SK-N-MC (cell line): Measurements from ENCODE around the gene SLC18A3.

Experiments used
- EZH2 ChIP-seq: fragments of 200-600 bp; sonication (generic); IDR thresholded peaks from one replicate; pipeline ENCODE4 v1.6.1; 2017; ENCODE audit warnings: antibody characterized with exemption
- FOXP2 ChIP-seq: optimal IDR thresholded peaks from 2 replicates; pipeline ENCODE3; 2011; ENCODE audit warnings: mild to moderate bottlenecking, moderate library complexity; ENCODE audit not compliant: insufficient read depth; ENCODE audit errors: extremely low read length, control extremely low read depth
- POLR2AphosphoS5 ChIP-seq: IDR thresholded peaks from 2 replicates; pipeline ENCODE4 v1.6.1; 2012; ENCODE audit warnings: mild to moderate bottlenecking, low read depth, low read length, borderline replicate concordance

DNA sequence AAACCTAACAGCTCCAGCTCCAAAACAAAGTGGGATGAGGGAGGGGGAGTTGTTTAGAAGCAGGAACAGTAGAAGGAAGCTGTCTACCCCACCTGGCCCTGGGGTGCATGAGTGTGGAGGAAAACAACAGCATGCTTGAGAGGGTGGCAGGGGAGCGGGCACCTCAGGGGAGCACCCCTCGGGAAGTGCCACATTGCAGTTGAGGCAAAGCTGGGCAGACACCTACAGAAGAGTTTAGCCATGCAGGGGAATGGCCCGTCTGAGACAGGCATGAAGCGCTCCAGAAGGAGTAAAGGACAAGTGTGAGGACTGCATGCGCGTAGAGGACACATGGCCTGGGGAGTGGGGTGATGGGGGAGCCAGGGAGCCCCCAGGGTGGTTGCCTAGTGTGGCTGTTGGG is 21.9 kb downstream of the SLC18A3 start:
- no peak for TF ChIP-seq EZH2
- TF ChIP-seq POLR2AphosphoS5 = no peak
- TF ChIP-seq FOXP2 = no peak
